NOMO-1 treated with dmso at 0.1 percent for 144 hours (cell line): ENCODE measurements around the gene PRKG1.

Source experiments
- DNase-seq: peaks from one replicate; lab custom pipeline; 2025; ENCODE audit not compliant: unreplicated experiment; lab: John Stamatoyannopoulos, UW

The PRKG1 gene

GRCh38 chr10:51485668-51486067 is 411.4 kb downstream of the PRKG1 start:
- no peak for DNase-seq

GRCh38 chr10:51487576-51487975 is 413.3 kb downstream of the PRKG1 start:
- DNase-seq: no peak

GRCh38 chr10:51488766-51489408 is 414.6 kb downstream of the PRKG1 start:
- DNase-seq: no peak

- DNase-seq: no peak
These were observed 424.1 kb downstream of the PRKG1 start for GRCh38 chr10:51498424-51498823.

GRCh38 chr10:51501396-51501795 is 427.1 kb downstream of the PRKG1 start:
- DNase-seq: no peak

- DNase-seq: no peak
These were observed 427.8 kb downstream of the PRKG1 start for GRCh38 chr10:51502124-51502523.

GRCh38 chr10:51503378-51503777 is 429.1 kb downstream of the PRKG1 start:
- no peak for DNase-seq

- DNase-seq: no peak
These were observed 433.2 kb downstream of the PRKG1 start for GRCh38 chr10:51507476-51507875.

- no peak for DNase-seq
These were observed 433.9 kb downstream of the PRKG1 start for GRCh38 chr10:51508156-51508555.

- DNase-seq: no peak
These were observed 435.9 kb downstream of the PRKG1 start for GRCh38 chr10:51510231-51510630.

GRCh38 chr10:51521605-51522004 is 447.3 kb downstream of the PRKG1 start:
- no peak for DNase-seq

GRCh38 chr10:51522858-51523257 is 448.6 kb downstream of the PRKG1 start:
- DNase-seq: no peak

GRCh38 chr10:51523440-51523839 is 449.2 kb downstream of the PRKG1 start:
- DNase-seq: no peak

GRCh38 chr10:51524041-51524440 is 449.8 kb downstream of the PRKG1 start:
- DNase-seq: no peak

GRCh38 chr10:51527522-51528219 is 453.4 kb downstream of the PRKG1 start:
- DNase-seq: no peak

GRCh38 chr10:51528527-51528926 is 454.2 kb downstream of the PRKG1 start:
- DNase-seq: no peak

GRCh38 chr10:51530541-51530940 is 456.3 kb downstream of the PRKG1 start:
- no peak for DNase-seq

GRCh38 chr10:51532044-51532443 is 457.8 kb downstream of the PRKG1 start:
- no peak for DNase-seq

GRCh38 chr10:51542853-51543252 is 468.6 kb downstream of the PRKG1 start:
- no peak for DNase-seq

GRCh38 chr10:51544933-51545332 is 470.6 kb downstream of the PRKG1 start:
- no peak for DNase-seq

GRCh38 chr10:51547941-51548340 is 473.7 kb downstream of the PRKG1 start:
- DNase-seq: no peak

- no peak for DNase-seq
These were observed 478.6 kb downstream of the PRKG1 start for GRCh38 chr10:51552879-51553278.
